Raji (cell line): Measurements from ENCODE around the gene OPN1MW3.
"Not testable (repeated sequence)": the region's sequence is repeated elsewhere in the genome, so short reads cannot be mapped to it uniquely, and the experiment has no call there.

Experiments used
- POLR2A ChIP-seq: IDR thresholded peaks from 2 replicates; pipeline ENCODE4 v1.6.1; 2011; ENCODE audit warnings: low read depth, low read length, control low read depth; ENCODE audit not compliant: insufficient read depth

The OPN1MW3 gene

DNA sequence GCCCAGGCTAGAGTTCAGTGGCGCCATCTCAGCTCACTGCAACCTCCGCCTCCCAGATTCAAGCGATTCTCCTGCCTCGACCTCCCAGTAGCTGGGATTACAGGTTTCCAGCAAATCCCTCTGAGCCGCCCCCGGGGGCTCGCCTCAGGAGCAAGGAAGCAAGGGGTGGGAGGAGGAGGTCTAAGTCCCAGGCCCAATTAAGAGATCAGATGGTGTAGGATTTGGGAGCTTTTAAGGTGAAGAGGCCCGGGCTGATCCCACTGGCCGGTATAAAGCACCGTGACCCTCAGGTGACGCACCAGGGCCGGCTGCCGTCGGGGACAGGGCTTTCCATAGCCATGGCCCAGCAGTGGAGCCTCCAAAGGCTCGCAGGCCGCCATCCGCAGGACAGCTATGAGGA lies at the start of gene OPN1MW3:
OPN1MW3 (plus strand) TSS at position 301 of the 400 bp plus-strand sequence; CDS start at position 339, 38 bp downstream.
- not testable (repeated sequence) for TF ChIP-seq POLR2A

- not testable (repeated sequence) for TF ChIP-seq POLR2A
Observed at GRCh38 chrX:154219456-154219855, 37.9 kb upstream of the OPN1MW3 start, which contains the start of gene OPN1MW2. TSS of gene OPN1MW2 (plus strand) at chrX:154219756. CDS start at chrX:154219816, 60 bp downstream.

- no peak for TF ChIP-seq POLR2A
Observed at GRCh38 chrX:154294791-154295574, 37.6 kb downstream of the OPN1MW3 start, which contains the start of gene TEX28. TSS of gene TEX28 (minus strand) at chrX:154295124. CDS start at chrX:154292117, 3,007 bp downstream.

DNA sequence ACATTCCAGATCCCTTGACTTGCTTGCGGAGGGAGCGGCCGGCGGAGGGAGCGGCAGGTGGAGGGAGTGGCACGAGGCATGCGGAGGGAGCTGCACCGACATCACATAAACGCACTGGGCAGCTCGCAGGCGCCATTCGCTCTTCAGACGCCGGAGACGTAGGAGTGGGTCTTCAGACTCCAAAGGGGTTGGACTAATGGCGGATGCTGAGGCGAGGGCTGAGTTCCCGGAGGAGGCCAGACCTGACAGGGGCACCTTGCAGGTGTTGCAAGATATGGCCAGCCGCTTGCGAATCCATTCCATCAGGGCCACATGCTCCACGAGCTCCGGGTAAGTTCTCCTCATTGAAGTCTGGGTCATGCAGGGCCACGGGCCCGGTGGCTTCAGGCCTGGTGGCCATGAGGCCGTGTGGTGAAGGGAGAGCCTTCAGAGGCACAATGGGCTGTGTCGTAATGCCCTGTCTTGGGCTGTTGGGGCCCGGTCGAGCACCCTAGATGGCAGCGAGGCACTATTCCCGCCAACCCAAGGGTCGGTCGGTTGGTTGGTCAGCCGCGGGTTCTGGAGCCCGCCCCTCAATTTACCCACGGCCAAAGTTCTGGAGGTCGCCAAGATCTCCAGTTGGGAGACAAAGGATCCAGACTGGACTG lies 38.4 kb downstream of the OPN1MW3 start, which contains the start of gene TKTL1:
TKTL1 (plus strand) TSS at position 132 of the 647 bp plus-strand sequence; CDS start at position 197, 65 bp downstream.
- no peak for TF ChIP-seq POLR2A

DNA sequence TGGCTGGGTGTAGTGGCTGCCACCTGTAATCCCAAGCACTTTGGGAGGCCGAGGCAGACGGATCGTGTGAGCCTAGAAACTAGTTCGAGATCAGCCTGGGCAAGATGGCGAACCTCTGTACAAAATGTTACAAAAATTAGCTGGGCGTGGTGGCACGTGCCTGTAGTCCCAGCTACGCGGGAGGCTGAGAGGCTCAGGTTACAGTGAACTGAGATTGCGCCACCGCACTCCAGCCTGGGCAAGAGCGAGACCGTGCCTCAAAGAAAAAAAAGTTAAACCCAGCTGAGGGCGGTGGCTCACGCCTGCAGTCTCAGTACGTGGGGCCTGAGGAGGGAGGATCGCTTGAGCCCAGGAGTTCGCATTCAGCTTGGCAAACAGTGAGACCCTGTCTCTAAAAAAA lies 39.3 kb downstream of the OPN1MW3 start:
- no peak for TF ChIP-seq POLR2A

GRCh38 chrX:154298312-154298711 lies 40.9 kb downstream of the OPN1MW3 start:
- TF ChIP-seq POLR2A = no peak

- no peak for TF ChIP-seq POLR2A
Observed at GRCh38 chrX:154300816-154301215, 43.4 kb downstream of the OPN1MW3 start.

DNA sequence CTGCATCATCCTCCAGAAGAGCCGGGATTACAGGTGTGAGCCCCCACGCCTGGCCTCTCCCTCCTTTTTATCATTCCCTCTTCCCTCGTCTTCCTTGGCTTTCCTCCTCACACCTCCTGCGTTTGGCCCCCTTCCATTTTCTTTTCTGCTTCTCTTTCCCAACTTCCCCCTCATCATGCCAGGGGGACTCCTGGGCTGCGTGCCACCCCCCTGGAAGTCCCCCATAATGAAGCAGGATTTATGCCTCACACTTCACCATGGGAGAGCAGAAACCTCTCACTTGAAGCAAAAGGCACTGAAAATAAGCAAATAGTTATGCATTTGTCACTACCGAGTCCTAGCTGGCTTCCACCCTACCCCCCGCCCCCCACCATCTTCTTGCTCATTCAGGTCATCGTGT lies 46.1 kb downstream of the OPN1MW3 start:
- no peak for TF ChIP-seq POLR2A

- no peak for TF ChIP-seq POLR2A
Observed at GRCh38 chrX:154304846-154305245, 47.5 kb downstream of the OPN1MW3 start.

- TF ChIP-seq POLR2A = no peak
Observed at GRCh38 chrX:154305541-154306205, 48.3 kb downstream of the OPN1MW3 start.

GRCh38 chrX:154307202-154307601 lies 49.8 kb downstream of the OPN1MW3 start:
- no peak for TF ChIP-seq POLR2A

GRCh38 chrX:154308108-154308946 lies 50.9 kb downstream of the OPN1MW3 start:
- TF ChIP-seq POLR2A = no peak

GRCh38 chrX:154309041-154309775 lies 51.8 kb downstream of the OPN1MW3 start:
- no peak for TF ChIP-seq POLR2A

DNA sequence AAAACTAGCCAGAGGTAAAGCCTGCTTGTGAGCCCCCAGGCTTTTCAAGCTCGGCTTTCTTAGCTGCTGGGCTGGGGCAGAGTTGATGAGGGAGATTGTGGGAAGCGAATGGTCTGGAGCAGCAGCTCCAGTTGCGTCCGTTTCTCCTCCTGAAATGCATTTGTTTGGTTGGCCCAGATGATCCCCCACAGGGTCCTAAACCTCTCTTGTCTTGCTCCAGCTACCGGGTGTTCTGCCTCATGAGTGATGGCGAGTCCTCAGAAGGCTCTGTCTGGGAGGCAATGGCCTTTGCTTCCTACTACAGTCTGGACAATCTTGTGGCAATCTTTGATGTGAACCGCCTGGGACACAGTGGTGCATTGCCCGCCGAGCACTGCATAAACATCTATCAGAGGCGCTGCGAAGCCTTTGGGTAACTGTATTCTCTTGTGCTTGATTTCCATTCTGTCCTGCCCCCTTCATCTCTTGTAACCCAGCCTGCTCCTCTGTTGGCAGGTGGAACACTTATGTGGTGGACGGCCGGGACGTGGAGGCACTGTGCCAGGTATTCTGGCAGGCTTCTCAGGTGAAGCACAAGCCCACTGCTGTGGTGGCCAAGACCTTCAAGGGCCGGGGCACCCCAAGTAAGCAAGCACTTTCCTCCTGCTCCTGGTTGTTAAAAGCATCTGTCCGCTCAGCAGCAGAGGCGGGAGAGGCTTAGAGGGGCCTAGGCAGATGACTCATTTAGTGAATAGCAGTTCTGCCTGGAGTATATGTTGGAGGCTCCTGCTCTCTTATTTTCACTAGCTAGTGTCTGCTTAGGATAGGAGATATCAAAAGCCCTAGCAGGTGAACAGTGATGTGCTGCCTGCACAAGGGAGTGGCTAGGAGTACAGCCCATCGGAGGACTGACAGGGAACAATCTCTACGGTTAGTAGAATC lies 53.5 kb downstream of the OPN1MW3 start:
- no peak for TF ChIP-seq POLR2A
